Activated CD8-positive, alpha-beta memory T cell treated with anti-CD3 and anti-CD28 coated beads, Interleukin-2, amount 10 ng/mL, durations not matched to agents 7 days and 5 days (primary cell): ENCODE data around the gene UTS2. TPM values are rescaled to one million over a fixed set of nuclear protein-coding genes. Genes with fewer than 3 reads are reported as not detected.

Experiments used
- ATAC-seq: fragments of 150-1000 bp; cut with Tn5 transposase; one replicate; pipeline ENCODE4 v1.10.0; 2021; ENCODE audit warnings: moderate library complexity
- CTCF ChIA-PET: fragments of 350-600 bp; sonication (Branson Sonifier 250); formaldehyde crosslinking; loops from one replicate; lab custom pipeline; 2021; ENCODE audit warnings: antibody characterized with exemption; lab: Charles Lee
- DNase-seq: peaks from one replicate; pipeline ENCODE4 v3.0.0-alpha.2; 2020
- H3K27ac Mint-ChIP-seq: one replicate; pipeline ENCODE4 v1.8.0; 2021; ENCODE audit warnings: mild to moderate bottlenecking, mixed read lengths
- H3K27me3 Mint-ChIP-seq: one replicate; pipeline ENCODE4 v1.8.0; 2021; ENCODE audit warnings: mixed read lengths
- H3K36me3 Mint-ChIP-seq: one replicate; pipeline ENCODE4 v1.8.0; 2021; ENCODE audit warnings: mild to moderate bottlenecking, mixed read lengths
- H3K4me1 Mint-ChIP-seq: one replicate; pipeline ENCODE4 v1.8.0; 2021; ENCODE audit warnings: mixed read lengths
- H3K4me3 Mint-ChIP-seq: one replicate; pipeline ENCODE4 v1.8.0; 2021; ENCODE audit warnings: mild to moderate bottlenecking, moderate library complexity, mixed read lengths
- H3K9me3 Mint-ChIP-seq: one replicate; pipeline ENCODE4 v1.8.0; 2022; ENCODE audit warnings: low read depth, mixed read lengths
- total RNA-seq, 2 experiments: library from RNA; stranded (reverse); gene quantifications; one replicate each; pipeline ENCODE4 v1.2.3, GENCODE V29; 2021

UTS2 gene
- total RNA-seq, 2 experiments from 2014 or later: 0.73 to 0.82 TPM

DNA sequence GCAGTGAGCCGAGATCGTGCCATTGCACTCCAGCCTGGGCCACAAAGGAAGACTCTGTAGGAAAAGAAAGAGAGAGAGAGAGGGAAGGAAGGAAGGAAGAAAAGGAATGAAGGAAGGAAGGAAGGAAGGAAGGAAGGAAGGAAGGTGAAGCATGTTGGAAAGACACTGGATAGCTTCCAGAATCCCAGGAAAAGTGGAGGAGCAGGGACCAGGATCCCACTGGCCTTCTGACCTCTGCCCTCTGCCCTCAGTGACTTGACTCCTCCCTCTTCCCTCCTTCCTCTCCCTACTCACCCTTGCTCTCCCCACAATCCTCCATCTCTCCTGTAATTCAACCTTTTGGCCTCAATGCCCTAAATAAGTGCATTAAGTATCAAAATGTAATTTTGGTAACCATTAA, 4.1 kb upstream of the UTS2 start:
- CTCF ChIA-PET: interaction anchor here (1.8 kb wide), 1 partner anchor 49 kb away, joined by 3 read pairs; no protein-coding TSS in a partner anchor
- no peak overlapping the region for H3K27ac Mint-ChIP-seq
- H3K4me3 Mint-ChIP-seq: no peak overlapping the region
- H3K9me3 Mint-ChIP-seq: no peaks in the 10 kb centered on the region
- DNase-seq: no peak
- no peak for ATAC-seq
- H3K36me3 Mint-ChIP-seq: no peaks in the 10 kb centered on the region
- peaks cover 2% of the 10 kb centered on the region for H3K4me1 Mint-ChIP-seq
- H3K27me3 Mint-ChIP-seq: peaks cover 10% of the 10 kb centered on the region

GRCh38 chr1:7856345-7856744, 3.5 kb upstream of the UTS2 start:
- peaks cover 12% of the 10 kb centered on the region for H3K27me3 Mint-ChIP-seq

DNA sequence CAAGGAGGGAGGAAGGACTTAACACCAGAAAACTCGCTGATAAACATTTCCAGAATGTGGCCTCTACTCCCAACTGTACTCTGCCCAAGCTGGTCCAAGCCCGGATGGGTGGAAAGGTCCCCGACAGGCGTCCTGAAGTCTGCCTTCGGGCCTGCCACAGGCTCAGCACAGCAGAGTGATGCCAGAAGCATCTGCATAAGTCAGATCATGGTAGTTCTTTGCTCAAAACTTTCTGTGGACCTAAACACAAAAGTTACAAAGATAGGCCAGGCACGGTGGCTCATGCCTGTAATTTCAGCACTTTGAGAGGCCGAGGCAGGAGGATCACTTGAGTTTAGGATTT, 790 bp upstream of the UTS2 start:
- DNase-seq (no peak), ATAC-seq (no peak)
- H3K27me3 Mint-ChIP-seq: peaks cover 15% of the 10 kb centered on the region
- no peaks in the 10 kb centered on the region for H3K9me3 Mint-ChIP-seq
- peaks cover 2% of the 10 kb centered on the region for H3K4me1 Mint-ChIP-seq
- no peak overlapping the region for H3K4me3 Mint-ChIP-seq
- H3K36me3 Mint-ChIP-seq: no peaks in the 10 kb centered on the region
- H3K27ac Mint-ChIP-seq: no peak overlapping the region
- CTCF ChIA-PET: no interaction called here

More at GRCh38 chr1:7856345-7856744, 3.5 kb upstream of the UTS2 start:
- H3K4me3 Mint-ChIP-seq: no peak overlapping the region
- peaks cover 2% of the 10 kb centered on the region for H3K4me1 Mint-ChIP-seq
- ATAC-seq: peak; percentile 39
- no peak overlapping the region for H3K27ac Mint-ChIP-seq
- no peaks in the 10 kb centered on the region for H3K36me3 Mint-ChIP-seq
- CTCF ChIA-PET: no interaction called here
- no peak for DNase-seq
- H3K9me3 Mint-ChIP-seq: no peaks in the 10 kb centered on the region

DNA sequence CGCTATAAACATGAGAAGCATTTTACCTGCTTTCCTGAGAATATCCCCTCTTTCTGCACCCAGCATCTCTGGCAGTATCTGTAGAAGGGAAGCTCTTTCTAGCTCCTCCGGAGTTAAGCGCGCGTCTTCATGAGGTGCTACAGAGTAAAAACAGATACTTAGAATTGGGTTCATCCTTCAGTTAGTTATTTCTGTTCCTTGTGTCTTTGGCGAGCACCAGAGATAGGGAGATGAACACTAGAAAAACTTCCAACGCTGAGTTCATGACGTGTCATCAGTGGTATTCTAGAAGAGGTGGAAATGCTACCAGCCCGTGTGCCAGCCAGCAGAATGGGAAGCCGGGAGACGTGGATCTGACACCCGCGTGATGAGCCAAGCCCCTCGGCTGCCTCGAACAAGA, 2.1 kb downstream of the UTS2 start:
- H3K4me1 Mint-ChIP-seq: no peaks in the 10 kb centered on the region
- CTCF ChIA-PET: interaction anchor here (1.0 kb wide), 1 partner anchor 40 kb away, joined by 3 read pairs; no protein-coding TSS in a partner anchor
- no peak overlapping the region for H3K4me3 Mint-ChIP-seq

DNA sequence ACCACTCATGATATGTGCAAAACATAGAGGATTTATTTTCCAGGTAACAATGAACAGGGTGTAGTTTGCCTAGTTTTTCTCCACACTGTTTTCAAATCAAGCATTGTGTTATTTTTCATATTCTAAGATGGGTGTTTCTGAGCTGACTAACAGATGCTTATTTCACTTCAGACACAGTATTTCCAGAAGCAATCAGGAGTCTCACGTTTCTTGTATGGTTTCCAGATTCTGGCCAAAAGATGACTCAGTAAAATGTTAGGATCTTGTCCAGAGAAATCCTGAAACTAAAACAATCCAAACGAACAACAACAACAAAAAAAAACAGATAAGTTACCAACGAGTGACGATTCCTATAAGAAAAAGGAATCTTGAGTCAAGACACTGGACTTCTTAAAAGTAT, 5.3 kb downstream of the UTS2 start:
- Mint-ChIP-seq H3K27ac (no peak overlapping the region), H3K9me3 (no peaks in the 10 kb centered on the region), H3K27me3 (peaks cover 7% of the 10 kb centered on the region), H3K36me3 (no peaks in the 10 kb centered on the region), H3K4me1 (peaks cover 7% of the 10 kb centered on the region), H3K4me3 (no peak overlapping the region)
- DNase-seq (no peak), ATAC-seq (no peak)
- CTCF ChIA-PET: no interaction called here

More for the DNA sequence above, 2.1 kb downstream of the UTS2 start:
- peaks cover 15% of the 10 kb centered on the region for H3K27me3 Mint-ChIP-seq
- no peak for DNase-seq
- no peaks in the 10 kb centered on the region for H3K36me3 Mint-ChIP-seq
- no peak overlapping the region for H3K27ac Mint-ChIP-seq
- ATAC-seq: no peak
- H3K9me3 Mint-ChIP-seq: no peaks in the 10 kb centered on the region

DNA sequence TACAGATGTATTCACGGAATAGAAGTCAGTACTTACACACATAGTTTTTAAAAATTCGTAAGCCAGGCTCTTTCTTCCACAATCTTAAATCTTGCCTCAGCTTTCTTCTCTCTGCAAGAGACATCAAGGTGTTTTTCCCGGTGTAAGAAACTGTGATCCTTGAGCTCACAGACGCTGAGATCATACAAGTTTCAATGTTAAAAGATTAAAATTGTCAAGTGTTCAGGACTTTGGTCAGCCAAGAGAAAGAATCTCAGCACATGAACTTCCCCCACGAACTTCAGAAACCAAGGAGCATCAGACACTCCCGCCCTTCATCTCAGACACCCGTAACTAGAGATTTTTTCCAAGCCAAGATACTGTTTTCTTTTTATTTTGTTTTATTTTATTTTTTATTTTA, 6.2 kb downstream of the UTS2 start:
- no peak for DNase-seq
- Mint-ChIP-seq H3K36me3 (no peaks in the 10 kb centered on the region), H3K27ac (no peak overlapping the region), H3K4me3 (no peak overlapping the region), H3K4me1 (peaks cover 9% of the 10 kb centered on the region), H3K9me3 (no peaks in the 10 kb centered on the region), H3K27me3 (peaks cover 5% of the 10 kb centered on the region)
- ATAC-seq: no peak
- CTCF ChIA-PET: interaction anchor here (1.2 kb wide), 1 partner anchor 94 kb away, joined by 3 read pairs; no protein-coding TSS in a partner anchor

GRCh38 chr1:7845761-7846160, 7.1 kb downstream of the UTS2 start:
- DNase-seq: no peak
- Mint-ChIP-seq H3K27ac (no peak overlapping the region), H3K4me3 (no peak overlapping the region)

GRCh38 chr1:7842517-7842916, 10.3 kb downstream of the UTS2 start:
- Mint-ChIP-seq H3K4me3 (no peak overlapping the region), H3K36me3 (peaks cover 28% of the 10 kb centered on the region), H3K4me1 (peaks cover 9% of the 10 kb centered on the region), H3K27ac (peak overlapping the region; percentile 72), H3K27me3 (no peaks in the 10 kb centered on the region), H3K9me3 (peaks cover 11% of the 10 kb centered on the region)
- ATAC-seq (peak; percentile 70), DNase-seq (peak; percentile 85)
- CTCF ChIA-PET: interaction anchor here (1.3 to 1.5 kb wide), 2 partner anchors 8 to 30 kb away, joined by 3 to 4 read pairs; no protein-coding TSS in a partner anchor

More at GRCh38 chr1:7845761-7846160, 7.1 kb downstream of the UTS2 start:
- peaks cover 3% of the 10 kb centered on the region for H3K27me3 Mint-ChIP-seq
- ATAC-seq: no peak
- H3K4me1 Mint-ChIP-seq: peaks cover 9% of the 10 kb centered on the region
- peaks cover 3% of the 10 kb centered on the region for H3K36me3 Mint-ChIP-seq
- CTCF ChIA-PET: interaction anchor here (1.2 kb wide), 1 partner anchor 93 kb away, joined by 3 read pairs; no protein-coding TSS in a partner anchor
- H3K9me3 Mint-ChIP-seq: no peaks in the 10 kb centered on the region

- H3K36me3 Mint-ChIP-seq: peaks cover 38% of the 10 kb centered on the region
- no peaks in the 10 kb centered on the region for H3K27me3 Mint-ChIP-seq
- H3K4me3 Mint-ChIP-seq: no peak overlapping the region
- CTCF ChIA-PET: no interaction called here
- no peak overlapping the region for H3K27ac Mint-ChIP-seq
- DNase-seq: no peak
- no peak for ATAC-seq
- H3K4me1 Mint-ChIP-seq: peaks cover 9% of the 10 kb centered on the region
- peaks cover 12% of the 10 kb centered on the region for H3K9me3 Mint-ChIP-seq
Observed at GRCh38 chr1:7839526-7839925, 13.3 kb downstream of the UTS2 start.

- Mint-ChIP-seq H3K27me3 (no peaks in the 10 kb centered on the region), H3K36me3 (peaks cover 38% of the 10 kb centered on the region), H3K9me3 (peaks cover 12% of the 10 kb centered on the region), H3K27ac (no peak overlapping the region), H3K4me1 (peaks cover 9% of the 10 kb centered on the region), H3K4me3 (no peak overlapping the region)
- ATAC-seq (no peak), DNase-seq (no peak)
- CTCF ChIA-PET: no interaction called here
Observed at GRCh38 chr1:7838714-7839113, 14.2 kb downstream of the UTS2 start.

DNA sequence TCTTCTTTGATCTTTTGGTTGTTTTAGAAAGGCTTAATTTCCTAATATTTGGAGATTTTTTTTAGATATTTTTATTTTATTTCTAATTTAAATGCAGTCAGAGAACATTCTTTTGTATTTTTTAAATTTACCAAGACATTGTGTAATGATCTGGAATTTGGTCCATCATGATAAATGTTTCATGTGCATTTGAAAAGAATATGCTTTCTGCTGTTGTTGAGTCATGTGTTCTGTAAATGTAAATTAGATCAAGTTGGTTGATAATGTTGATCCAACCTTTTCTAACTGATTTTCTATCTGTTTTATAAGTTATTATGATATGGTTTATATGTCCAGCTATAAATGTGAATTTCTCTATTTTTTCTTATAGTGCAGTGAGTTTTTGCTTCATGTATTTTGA, 19.8 kb downstream of the UTS2 start:
- Mint-ChIP-seq H3K27me3 (no peaks in the 10 kb centered on the region), H3K36me3 (peaks cover 17% of the 10 kb centered on the region), H3K27ac (no peak overlapping the region), H3K4me1 (peaks cover 14% of the 10 kb centered on the region), H3K4me3 (no peak overlapping the region), H3K9me3 (peaks cover 2% of the 10 kb centered on the region)
- DNase-seq (no peak), ATAC-seq (no peak)
- CTCF ChIA-PET: interaction anchor here (0.7 kb wide), 1 partner anchor 10 kb away, joined by 3 read pairs; no protein-coding TSS in a partner anchor

DNA sequence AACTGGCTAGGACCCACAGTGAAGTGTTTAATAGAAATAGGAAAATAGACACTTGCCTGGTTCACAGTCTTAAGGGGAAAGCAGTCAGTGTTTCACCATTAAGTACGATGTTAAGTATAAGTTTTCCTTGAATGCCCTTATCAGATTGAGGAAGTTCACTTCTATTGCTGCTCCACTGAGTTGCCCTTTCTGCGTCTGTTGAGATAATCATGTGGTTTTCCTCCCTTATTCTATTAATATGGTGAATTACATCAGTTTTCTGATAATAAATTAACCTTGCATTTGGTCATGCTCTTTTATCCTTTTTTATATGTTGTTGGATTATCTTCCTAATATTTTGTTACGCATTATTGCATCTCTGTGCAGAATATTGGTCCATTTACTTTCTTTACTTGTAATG, 21.4 kb downstream of the UTS2 start:
- ATAC-seq (no peak), DNase-seq (no peak)
- no peak overlapping the region for H3K27ac Mint-ChIP-seq
- peaks cover 6% of the 10 kb centered on the region for H3K36me3 Mint-ChIP-seq
- CTCF ChIA-PET: no interaction called here
- H3K4me1 Mint-ChIP-seq: peaks cover 14% of the 10 kb centered on the region
- no peaks in the 10 kb centered on the region for H3K9me3 Mint-ChIP-seq
- no peaks in the 10 kb centered on the region for H3K27me3 Mint-ChIP-seq
- H3K4me3 Mint-ChIP-seq: no peak overlapping the region

DNA sequence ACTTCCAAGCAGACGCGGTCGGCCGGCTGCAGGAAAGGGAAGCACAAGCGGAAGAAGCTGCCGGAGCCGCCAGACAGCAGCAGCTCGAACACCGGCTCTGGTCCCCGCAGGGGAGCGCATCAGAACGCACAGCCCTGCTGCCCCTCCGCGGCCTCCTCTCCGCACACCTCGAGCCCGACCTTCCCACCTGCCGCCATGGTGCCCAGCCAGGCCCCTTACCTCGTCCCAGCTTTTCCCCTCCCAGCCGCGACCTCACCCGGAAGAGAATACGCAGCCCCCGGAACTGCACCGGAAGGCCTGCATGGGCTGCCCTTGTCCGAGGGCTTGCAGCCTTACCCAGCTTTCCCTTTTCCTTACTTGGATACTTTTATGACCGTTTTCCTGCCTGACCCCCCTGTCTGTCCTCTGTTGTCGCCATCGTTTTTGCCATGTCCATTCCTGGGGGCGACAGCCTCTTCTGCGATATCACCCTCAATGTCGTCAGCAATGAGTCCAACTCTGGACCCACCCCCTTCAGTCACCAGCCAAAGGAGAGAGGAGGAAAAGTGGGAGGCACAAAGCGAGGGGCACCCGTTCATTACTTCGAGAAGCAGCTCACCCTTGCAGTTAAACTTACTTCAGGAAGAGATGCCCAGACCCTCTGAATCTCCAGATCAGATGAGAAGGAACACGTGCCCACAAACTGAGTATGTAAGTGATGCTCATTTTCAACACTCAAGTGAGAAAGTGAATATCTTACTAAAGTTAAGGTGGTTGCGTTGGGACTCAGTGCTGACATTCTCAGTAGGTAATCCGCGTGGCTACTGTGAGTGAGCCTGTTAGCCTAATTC, 25.5 kb downstream of the UTS2 start:
- ATAC-seq (peak; percentile 80), DNase-seq (peak; percentile 57)
- no peaks in the 10 kb centered on the region for H3K9me3 Mint-ChIP-seq
- peak overlapping the region; percentile 91 for H3K27ac Mint-ChIP-seq
- peaks cover 16% of the 10 kb centered on the region for H3K4me1 Mint-ChIP-seq
- CTCF ChIA-PET: interaction anchor here (0.8 kb wide), 1 partner anchor 93 kb away, joined by 3 read pairs; no protein-coding TSS in a partner anchor
- H3K4me3 Mint-ChIP-seq: peak overlapping the region; percentile 87
- no peaks in the 10 kb centered on the region for H3K27me3 Mint-ChIP-seq
- H3K36me3 Mint-ChIP-seq: peaks cover 3% of the 10 kb centered on the region

GRCh38 chr1:7826363-7826762, 26.5 kb downstream of the UTS2 start:
- CTCF ChIA-PET: no interaction called here
- H3K4me1 Mint-ChIP-seq: peaks cover 15% of the 10 kb centered on the region
- peak overlapping the region; percentile 87 for H3K4me3 Mint-ChIP-seq
- ATAC-seq (no peak), DNase-seq (no peak)
- no peak overlapping the region for H3K27ac Mint-ChIP-seq
- no peaks in the 10 kb centered on the region for H3K27me3 Mint-ChIP-seq
- H3K9me3 Mint-ChIP-seq: no peaks in the 10 kb centered on the region
- peaks cover 3% of the 10 kb centered on the region for H3K36me3 Mint-ChIP-seq
